Endothelial cell of umbilical vein (primary cell): ENCODE results near the gene ZNF43.

Experiments
- POLR2A ChIP-seq: IDR thresholded peaks from 2 replicates; pipeline ENCODE4 v1.6.1; 2012; ENCODE audit warnings: low read depth, mild to moderate bottlenecking, control low read depth, low read length
- POLR2AphosphoS5 ChIP-seq: IDR thresholded peaks from 2 replicates; pipeline ENCODE4 v1.6.1; 2012; ENCODE audit warnings: low read depth, mild to moderate bottlenecking, control low read depth, low read length, moderate library complexity; ENCODE audit not compliant: insufficient read depth
- TF ChIP-seq, protein P1 (sequence below), 2 donors: IDR thresholded peaks; 1 replicate in 1 of 2; 2 replicates in 1 of 2; pipeline ENCODE4 v1.5.1; 2011; ENCODE audit warnings: low read length in 2 of 2, mild to moderate bottlenecking in 2 of 2, moderate library complexity in 2 of 2, control low read depth in 1 of 2, inconsistent platforms in 1 of 2, low read depth in 1 of 2; ENCODE audit not compliant: insufficient read depth in 1 of 2; ENCODE audit errors: extremely low read depth in 1 of 2

DNA sequence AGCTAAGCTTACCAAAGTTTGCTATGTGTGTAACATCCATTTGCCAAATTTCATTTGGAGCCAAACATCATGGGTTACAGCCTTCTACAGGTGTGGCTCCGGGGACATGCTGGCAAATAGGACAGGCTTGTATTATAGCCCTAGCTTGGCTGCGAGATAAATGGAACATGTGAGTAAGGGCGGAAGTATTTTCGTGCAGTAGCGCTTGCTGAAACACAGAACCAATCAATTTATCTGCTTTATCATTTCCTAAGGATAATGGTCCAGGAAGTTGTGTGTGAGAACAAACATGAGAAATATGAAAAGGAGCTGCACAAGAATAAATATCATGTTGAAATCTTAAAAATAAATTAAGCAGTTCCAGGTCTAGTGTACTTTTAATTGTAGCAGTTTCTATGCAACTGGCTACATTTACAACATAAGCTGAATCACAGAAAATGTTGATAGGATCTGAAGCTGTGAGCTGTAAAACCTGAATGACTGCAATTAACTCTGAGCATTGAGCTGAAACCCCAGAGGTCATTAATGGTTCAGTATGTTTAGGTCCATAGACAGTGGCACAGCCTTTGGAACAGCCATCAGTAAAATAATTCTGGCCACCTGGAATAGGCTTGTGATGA lies 46.4 kb downstream of the ZNF43 start:
- TF ChIP-seq POLR2A (no peak), POLR2AphosphoS5 (no peak)
- TF ChIP-seq, protein P1, sequence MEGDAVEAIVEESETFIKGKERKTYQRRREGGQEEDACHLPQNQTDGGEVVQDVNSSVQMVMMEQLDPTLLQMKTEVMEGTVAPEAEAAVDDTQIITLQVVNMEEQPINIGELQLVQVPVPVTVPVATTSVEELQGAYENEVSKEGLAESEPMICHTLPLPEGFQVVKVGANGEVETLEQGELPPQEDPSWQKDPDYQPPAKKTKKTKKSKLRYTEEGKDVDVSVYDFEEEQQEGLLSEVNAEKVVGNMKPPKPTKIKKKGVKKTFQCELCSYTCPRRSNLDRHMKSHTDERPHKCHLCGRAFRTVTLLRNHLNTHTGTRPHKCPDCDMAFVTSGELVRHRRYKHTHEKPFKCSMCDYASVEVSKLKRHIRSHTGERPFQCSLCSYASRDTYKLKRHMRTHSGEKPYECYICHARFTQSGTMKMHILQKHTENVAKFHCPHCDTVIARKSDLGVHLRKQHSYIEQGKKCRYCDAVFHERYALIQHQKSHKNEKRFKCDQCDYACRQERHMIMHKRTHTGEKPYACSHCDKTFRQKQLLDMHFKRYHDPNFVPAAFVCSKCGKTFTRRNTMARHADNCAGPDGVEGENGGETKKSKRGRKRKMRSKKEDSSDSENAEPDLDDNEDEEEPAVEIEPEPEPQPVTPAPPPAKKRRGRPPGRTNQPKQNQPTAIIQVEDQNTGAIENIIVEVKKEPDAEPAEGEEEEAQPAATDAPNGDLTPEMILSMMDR (IDR thresholded peaks at IDR 0.05; ENCODE audit: extremely low read depth in 1 of 2, insufficient read depth in 1 of 2, low read depth in 1 of 2, low read length in 2 of 2): no peak
